Transverse colon (tissue), 3 donors: ENCODE data around the gene TAF11L11.

Source experiments
- EP300 ChIP-seq: sonication (generic); formaldehyde crosslinking; IDR thresholded peaks from one replicate; pipeline ENCODE4 v1.6.1; 2017; ENCODE audit warnings: antibody characterized with exemption, low read depth
- POLR2A ChIP-seq: fragments of 450-650 bp; IDR thresholded peaks from one replicate; pipeline ENCODE4 v1.6.1; 2016; ENCODE audit warnings: antibody characterized with exemption, mild to moderate bottlenecking, moderate library complexity
- TF ChIP-seq, protein P1 (sequence below), 5 experiments: fragments of 200-600 bp in 3 of 5; fragments of 450-650 bp in 2 of 5; sonication (generic) in 3 of 5; IDR thresholded peaks; 1 replicate in 2 of 5; 2 replicates in 3 of 5; pipeline ENCODE4 v1.5.1; 2016 to 2017; ENCODE audit warnings: antibody characterized with exemption in 5 of 5, inconsistent platforms in 3 of 5, mild to moderate bottlenecking in 2 of 5, moderate library complexity in 1 of 5

DNA sequence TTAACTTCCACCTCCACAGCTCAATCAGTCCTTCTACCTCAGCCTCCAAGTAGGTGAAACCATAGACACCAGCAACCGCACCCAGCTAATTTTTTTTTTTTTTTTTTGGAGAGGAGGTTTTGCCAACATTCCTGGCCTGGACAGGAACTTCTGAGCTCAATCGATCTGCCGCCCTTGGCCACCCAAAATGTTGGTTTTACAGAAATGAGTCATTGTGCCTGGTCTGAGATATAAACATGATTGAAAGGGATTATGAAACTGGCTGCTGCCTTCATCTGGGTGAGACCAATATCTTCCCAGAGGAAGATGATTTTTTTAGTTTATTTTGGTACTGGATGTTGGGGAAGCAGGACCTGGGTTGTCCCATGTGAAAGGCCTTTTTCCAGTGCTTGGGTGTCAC lies 15.4 kb downstream of the TAF11L11 start:
- TF ChIP-seq EP300 (no peak), POLR2A (no peak)
- TF ChIP-seq, protein P1, sequence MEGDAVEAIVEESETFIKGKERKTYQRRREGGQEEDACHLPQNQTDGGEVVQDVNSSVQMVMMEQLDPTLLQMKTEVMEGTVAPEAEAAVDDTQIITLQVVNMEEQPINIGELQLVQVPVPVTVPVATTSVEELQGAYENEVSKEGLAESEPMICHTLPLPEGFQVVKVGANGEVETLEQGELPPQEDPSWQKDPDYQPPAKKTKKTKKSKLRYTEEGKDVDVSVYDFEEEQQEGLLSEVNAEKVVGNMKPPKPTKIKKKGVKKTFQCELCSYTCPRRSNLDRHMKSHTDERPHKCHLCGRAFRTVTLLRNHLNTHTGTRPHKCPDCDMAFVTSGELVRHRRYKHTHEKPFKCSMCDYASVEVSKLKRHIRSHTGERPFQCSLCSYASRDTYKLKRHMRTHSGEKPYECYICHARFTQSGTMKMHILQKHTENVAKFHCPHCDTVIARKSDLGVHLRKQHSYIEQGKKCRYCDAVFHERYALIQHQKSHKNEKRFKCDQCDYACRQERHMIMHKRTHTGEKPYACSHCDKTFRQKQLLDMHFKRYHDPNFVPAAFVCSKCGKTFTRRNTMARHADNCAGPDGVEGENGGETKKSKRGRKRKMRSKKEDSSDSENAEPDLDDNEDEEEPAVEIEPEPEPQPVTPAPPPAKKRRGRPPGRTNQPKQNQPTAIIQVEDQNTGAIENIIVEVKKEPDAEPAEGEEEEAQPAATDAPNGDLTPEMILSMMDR (IDR thresholded peaks at IDR 0.05): no peak
